ENCODE measurements around the gene RPS6KB2.

Gene RPS6KB2

GRCh38 chr11:67482827-67483798 lies 54.8 kb downstream of the RPS6KB2 start, which contains the start of gene AIP:
AIP (plus strand) TSS chr11:67483026; CDS start chr11:67483159, 133 bp downstream.
- no peaks in the 10 kb centered on the region for H3K27me3 ChIP-seq
- H3K9me3 ChIP-seq (replicated peaks in 1 of 11): 0 out of 22 replicates have a peak, but pooled peaks cover 0 to 1% (median 0%) of the 10 kb centered on the region in 11 experiments
- TF ChIP-seq Cebpa-rat (IDR thresholded peaks at IDR 0.05): no peak
- H3K36me3 ChIP-seq: peaks cover 16 to 23% (median 19%) of the 10 kb centered on the region in 11 experiments
- H4K20me1 ChIP-seq: peaks cover 19 to 45% (median 30%) of the 10 kb centered on the region in 11 experiments; a peak in 19 of 22 replicates
- H3K4me2 ChIP-seq: peak within 1 kb of the TSS; percentile 91 to 100 (median 97)
- H3K4me1 ChIP-seq: peaks cover 44 to 51% (median 48%) of the 10 kb centered on the region in 10 experiments
- H3K27ac ChIP-seq: peak within 1 kb of the TSS; percentile 72 to 95 (median 89)
- peak within 1 kb of the TSS; percentile 60 to 78 (median 67) for H3K4me3 ChIP-seq
- H3K9ac ChIP-seq: peak within 1 kb of the TSS; percentile 79 to 93 (median 84)

DNA sequence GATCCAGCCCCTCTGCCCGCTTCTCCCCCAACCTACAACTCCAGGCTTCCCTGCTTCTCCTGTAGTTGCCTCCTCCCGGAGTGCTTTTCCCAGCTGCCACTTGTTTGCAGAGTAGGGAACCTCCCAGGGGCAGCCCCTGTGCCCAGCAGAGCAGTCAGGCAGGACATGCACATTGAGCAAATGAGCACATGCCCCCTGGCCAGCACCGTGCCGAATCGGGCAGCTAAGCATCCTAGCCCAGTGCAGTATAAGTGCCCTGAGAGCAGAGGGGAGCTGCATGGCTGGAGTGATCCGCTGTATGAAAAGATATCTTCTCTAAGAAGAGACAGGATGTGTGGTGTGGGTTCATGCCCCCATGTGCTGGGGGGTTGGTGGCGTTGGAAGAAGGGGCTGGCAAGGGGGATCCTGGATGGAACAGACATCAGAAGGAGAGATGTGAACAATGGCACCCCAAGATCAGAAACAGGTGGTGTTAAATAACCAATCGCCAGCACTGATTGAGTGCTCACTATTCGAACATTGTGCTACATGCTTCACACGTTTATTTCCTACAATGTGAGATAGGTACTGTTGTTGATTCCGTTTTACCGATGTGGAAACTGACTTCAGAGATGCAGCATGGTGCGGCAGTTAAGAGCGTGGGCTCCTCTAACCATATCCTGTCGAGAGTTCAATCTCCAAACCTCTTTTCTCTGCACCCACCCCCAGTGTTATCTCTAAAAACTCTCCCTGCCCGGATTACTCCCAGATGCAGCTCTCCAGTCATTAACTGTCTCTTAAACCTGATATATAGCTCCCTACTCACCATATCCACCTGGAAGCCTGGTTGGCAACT lies 55.8 kb downstream of the RPS6KB2 start:
- peak overlapping the region; percentile 91 to 100 (median 97) for H3K4me2 ChIP-seq
- H3K4me1 ChIP-seq: peaks cover 45 to 51% (median 48%) of the 10 kb centered on the region in 10 experiments
- peaks cover 19 to 54% (median 37%) of the 10 kb centered on the region in 11 experiments; a peak in 20 of 22 replicates for H4K20me1 ChIP-seq
- peaks cover 24 to 32% (median 27%) of the 10 kb centered on the region in 11 experiments for H3K36me3 ChIP-seq
- no peaks in the 10 kb centered on the region for H3K9me3 ChIP-seq (replicated peaks in 1 of 11)
- peak overlapping the region; percentile 60 to 78 (median 67) for H3K4me3 ChIP-seq
- H3K27ac ChIP-seq: peak overlapping the region; percentile 72 to 95 (median 89); a peak in 21 of 22 replicates
- H3K27me3 ChIP-seq: no peaks in the 10 kb centered on the region
- peak overlapping the region; percentile 79 to 93 (median 84) for H3K9ac ChIP-seq
- no peak for TF ChIP-seq Cebpa-rat (IDR thresholded peaks at IDR 0.05)

GRCh38 chr11:67484847-67485311 lies 56.6 kb downstream of the RPS6KB2 start:
- no peak for TF ChIP-seq Cebpa-rat (IDR thresholded peaks at IDR 0.05)
- Histone ChIP-seq H3K9ac (peak overlapping the region; percentile 79 to 93 (median 84); a peak in 21 of 22 replicates), H3K27me3 (no peaks in the 10 kb centered on the region), H3K4me3 (peak overlapping the region; percentile 60 to 78 (median 67); a peak in 19 of 20 replicates), H3K4me2 (peak overlapping the region; percentile 91 to 100 (median 97)), H3K27ac (peak overlapping the region in 10 of 11 experiments; percentile 16 to 95 (median 90); a peak in 20 of 22 replicates), H4K20me1 (peaks cover 19 to 62% (median 45%) of the 10 kb centered on the region in 11 experiments; a peak in 21 of 22 replicates), H3K4me1 (peaks cover 45 to 51% (median 48%) of the 10 kb centered on the region in 10 experiments), H3K9me3 (replicated peaks in 1 of 11) (no peaks in the 10 kb centered on the region), H3K36me3 (peaks cover 32 to 40% (median 35%) of the 10 kb centered on the region in 11 experiments)

All from BLaER1 treated with 17β-estradiol and CSF1 and Interleukin-3, amounts not matched to agents 10 nM and 100 nM (cell line).